Putamen (tissue), 1 donor: Measurements from ENCODE around the gene CMC4.

ENCODE experiments used
- DNase-seq: peaks from one replicate; pipeline ENCODE4 v3.0.0-alpha.2; 2016; ENCODE audit warnings: low spot score

Gene CMC4

GRCh38 chrX:155070975-155071693, at the start of gene CMC4, which contains the start of the genes BRCC3 and MTCP1:
Gene CMC4, minus strand, starts transcription at chrX:155071136. Its CDS starts 7,113 bp downstream, at chrX:155064023.
Gene BRCC3, plus strand, starts transcription at chrX:155071508. Its CDS starts 20 bp downstream, at chrX:155071528.
Gene MTCP1, minus strand, starts transcription at chrX:155071136. Its CDS starts 5,126 bp downstream, at chrX:155066010.
- DNase-seq, result peak; percentile 78

- DNase-seq, result no peak
Measured at GRCh38 chrX:155115174-155115819, 44.4 kb upstream of the CMC4 start.

DNA sequence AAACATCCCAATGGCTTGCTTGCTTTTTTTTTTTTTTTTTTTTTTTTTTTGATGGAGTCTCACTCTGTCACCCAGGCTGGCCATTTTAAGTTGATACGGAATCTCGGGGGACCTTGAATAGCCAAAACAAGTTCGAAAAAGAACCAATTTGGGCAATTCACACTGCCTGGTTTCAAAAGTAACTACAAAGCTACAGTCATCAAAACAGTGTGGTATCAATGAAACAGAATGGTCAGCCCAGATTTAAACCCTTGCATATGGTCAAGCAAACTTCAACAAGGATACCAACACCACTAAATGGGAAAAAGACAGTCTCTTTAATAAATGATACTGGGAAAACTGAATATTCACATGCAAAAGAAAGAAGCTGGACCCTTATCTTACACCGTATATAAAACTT, 42.2 kb upstream of the CMC4 start:
- no peak for DNase-seq

DNA sequence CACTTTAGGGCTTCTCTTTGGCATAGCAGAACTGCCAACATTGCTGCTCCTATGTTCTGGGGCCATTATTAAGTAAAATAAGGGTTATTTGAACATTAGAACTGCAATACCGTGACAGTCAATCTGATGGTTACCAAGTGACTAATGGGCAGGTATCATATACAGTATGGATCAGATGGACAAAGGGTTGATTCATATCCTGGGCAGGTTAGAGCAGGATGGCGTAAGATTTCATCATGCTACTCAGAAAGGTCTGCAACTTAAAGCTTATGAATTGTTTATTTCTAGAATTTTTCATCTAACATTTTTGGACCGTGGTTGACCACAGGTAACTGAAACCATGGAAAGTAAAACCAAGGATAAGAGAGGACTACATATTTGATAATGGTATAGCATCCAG, 41.2 kb upstream of the CMC4 start:
- DNase-seq, result no peak

- DNase-seq, result no peak
Measured at GRCh38 chrX:155108427-155108826, 37.5 kb upstream of the CMC4 start.

GRCh38 chrX:155105919-155106318, 35.0 kb upstream of the CMC4 start:
- DNase-seq, result no peak

- no peak for DNase-seq
Measured at GRCh38 chrX:155094468-155095061, 23.6 kb upstream of the CMC4 start.

DNA sequence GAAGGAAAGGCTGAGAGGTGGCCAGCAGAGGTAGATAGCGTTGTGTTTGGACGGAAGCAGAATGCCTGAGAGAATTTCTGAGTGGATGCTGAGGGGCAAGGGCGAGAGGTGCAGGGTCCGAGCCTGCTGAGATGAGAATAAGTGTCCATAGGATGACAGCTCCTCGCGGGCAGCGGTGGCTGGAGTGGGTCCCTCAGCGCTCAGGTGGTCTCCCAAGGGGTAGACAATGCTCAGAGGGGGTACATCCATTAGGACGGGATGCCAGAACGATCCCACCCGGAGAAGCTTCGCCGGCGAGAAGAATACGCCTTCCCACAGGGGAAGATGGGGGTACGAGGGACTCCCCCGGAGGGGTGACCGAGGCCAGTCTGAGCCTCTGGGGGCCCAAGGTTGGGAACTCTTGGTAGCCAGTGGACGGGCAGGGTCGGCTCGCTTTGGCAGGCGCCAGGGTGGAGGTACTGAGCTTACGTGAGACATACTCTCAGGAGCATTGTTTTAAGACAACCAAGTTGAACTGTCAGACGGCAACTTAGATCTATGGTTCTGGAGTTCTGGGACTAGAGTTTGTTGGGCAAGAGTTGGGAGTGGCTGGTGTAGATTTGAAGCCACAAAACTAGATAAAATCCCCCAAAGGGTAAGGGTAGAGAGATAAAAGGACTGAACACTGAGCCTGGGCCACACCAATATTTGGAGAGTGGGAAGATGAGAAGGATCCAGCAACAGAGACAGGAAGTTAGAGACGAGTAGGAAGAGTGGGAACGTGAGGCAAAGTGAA, 16.2 kb upstream of the CMC4 start:
- DNase-seq, result no peak

GRCh38 chrX:155086202-155086840, 15.4 kb upstream of the CMC4 start:
- DNase-seq, result no peak

DNA sequence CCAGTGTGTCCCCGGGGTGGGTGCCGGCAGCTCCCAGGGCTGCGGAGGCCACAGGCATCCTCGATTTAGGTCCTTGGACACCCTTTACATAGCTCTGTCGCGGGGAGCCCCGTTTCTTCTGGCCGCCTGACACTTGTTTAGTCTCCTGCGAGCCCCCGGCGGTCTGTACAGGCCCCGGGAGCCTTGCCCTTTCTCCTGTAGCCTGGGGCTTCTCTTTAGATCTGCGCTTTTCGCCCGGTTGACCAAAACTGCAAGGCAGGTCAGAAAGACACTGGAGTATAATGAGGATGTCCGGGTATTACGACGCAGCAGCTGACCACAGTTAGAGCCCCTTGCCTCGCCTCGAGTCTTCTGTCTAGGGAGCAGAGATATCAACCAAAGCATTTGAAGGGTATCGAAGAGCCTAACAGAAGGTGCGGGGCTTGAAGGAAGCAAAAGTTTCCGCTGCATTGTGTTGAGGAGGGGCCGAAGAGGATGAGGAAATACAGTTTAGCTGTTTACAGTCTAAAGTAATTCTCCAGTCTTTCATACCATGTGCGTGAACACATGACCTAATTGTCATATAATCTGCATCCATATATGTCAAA, 851 bp upstream of the CMC4 start:
- DNase-seq, result no peak

DNA sequence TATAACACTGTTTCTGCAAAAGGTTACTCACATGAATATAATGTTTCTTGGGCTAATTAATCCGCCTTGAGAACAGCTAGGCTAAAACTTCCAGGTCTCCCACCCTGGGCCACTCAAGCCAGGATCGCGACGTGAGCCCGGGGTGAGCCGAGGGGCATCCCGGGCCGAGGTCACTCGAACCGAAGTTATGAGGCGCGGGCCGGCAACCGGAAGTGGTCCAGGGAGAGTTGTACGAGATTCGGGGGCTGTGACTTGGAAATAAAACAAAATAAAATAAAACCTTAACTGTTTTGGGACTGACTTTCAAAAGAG, 317 bp downstream of the CMC4 start:
- DNase-seq, result no peak

DNA sequence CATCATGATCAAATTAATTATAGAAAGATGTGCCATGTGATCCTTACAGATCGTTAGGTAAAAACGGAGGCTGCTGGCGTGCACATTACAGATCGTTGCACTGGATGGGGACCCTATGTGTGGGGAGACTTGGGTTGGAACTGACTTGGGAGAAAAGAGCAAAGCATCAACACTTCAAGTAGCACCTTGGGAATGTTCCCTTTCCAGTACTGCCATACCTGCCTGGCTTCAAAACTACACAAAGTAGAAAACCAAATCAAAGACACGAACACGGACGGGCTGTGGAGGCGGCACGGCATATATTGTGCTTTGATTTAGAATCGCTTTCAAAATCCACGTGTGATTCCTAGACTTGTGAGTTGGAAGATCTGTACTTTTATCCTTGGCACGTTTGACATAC, 898 bp downstream of the CMC4 start:
- DNase-seq, result no peak

- no peak for DNase-seq
Measured at GRCh38 chrX:155069414-155069813, 1.5 kb downstream of the CMC4 start.

GRCh38 chrX:155068165-155068564, 2.8 kb downstream of the CMC4 start:
- no peak for DNase-seq

DNA sequence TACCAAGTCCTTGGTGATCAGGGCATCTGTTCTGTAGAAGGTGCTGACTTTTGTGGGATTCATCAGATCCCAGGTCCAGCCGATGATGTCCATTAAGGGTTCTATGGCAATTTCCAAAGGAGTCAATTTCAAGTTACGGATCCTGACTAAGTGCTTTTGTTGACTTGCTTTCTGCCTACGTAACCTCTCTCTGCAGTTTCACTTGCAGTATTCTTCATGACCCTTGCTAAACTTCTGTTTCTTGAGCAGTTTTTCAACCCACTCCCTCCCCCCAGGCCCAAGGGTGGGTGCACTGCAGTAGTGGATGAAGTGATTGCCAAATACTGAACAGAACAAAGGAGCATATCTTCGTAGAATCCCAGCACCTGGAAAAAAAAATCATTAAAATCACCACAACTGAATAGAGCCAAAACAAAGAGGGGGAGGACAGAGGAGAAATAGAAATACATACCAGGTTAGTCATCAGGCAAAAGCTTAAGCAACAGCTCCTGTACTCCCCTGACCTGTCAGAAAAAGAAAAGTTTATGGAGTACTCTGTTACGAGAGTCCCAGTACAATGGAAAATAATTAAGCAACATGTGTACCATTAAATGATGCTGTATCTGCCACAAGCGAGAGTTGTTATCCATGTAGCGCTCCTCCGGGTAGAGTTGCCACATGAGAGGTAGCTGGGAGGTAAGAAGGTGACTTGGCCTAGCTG, 5.8 kb downstream of the CMC4 start:
- no peak for DNase-seq

DNA sequence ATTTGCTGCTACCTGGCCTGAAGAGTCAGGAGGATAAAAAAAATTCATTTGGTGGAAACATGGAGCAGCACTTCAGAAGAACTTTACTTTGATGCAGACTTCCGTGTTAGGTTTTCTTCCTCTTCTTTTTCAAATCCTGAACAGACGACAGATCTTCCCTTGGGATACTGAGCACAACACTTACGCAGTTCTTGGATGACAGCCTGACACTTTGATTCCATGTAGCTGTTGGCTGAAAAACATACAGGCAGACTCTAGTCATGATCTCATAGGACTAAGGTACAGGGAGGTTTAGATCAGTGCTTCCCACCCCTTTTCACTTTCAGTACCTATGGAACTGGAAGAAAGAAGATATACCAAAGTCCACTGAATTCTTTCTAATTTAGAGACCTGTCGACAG, 9.2 kb downstream of the CMC4 start:
- no peak for DNase-seq

GRCh38 chrX:155056877-155057792, 13.8 kb downstream of the CMC4 start:
- DNase-seq, result peak; percentile 48

DNA sequence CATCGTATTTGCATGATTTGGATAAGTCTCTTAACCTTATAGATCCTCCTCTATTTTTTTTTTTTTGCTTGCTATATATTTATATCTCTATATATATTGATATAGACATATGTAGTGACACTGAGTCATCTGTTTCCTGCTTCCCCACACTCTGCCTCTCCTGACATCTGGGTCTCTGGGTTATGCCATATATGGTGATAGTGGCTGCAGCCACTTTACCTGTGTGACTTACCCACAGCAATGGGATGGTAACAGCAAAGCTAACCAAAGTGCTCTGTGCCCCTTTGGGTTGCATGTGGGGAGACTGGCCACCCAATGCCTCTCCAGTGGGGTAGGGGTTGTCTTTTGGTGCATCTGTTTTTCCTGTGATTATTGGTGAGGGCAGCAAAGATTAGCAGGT, 14.5 kb downstream of the CMC4 start:
- no peak for DNase-seq

DNA sequence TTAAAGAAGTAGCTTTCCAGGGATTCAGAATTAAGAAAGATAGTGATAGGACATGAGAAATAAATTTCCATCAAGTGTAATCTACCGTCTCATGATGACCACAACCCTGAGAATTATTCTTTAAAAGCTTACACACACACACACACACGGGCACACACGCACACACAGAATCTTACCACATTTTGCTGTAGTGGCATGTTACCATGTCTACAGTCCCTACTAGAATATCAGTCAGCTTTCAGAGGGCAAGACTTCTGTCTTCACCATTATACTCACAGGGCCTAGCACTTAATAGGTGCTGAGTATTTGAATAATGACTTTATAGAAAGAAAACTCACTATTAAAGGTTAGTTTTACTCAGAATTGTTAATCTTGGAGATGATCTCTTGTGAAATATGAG, 15.4 kb downstream of the CMC4 start:
- no peak for DNase-seq

DNA sequence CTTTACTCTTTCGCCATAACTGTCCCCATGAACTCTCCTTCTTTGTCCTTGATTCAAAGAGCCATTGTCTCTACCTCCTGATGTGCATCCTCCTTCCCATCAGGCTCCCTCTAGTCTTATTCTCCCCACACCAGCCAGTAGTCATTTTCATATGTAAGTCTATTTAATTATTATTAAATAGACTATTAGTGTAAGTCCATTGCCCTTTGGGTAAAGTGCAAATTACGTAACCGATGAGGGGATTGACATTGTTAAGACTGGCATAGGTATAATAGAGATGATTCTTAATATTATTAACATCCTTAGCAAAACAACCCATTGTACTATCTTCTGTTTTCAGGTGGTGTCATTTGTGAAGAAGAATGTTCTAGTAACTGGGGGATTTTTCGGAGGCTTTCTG, 16.7 kb downstream of the CMC4 start:
- DNase-seq, result no peak
